CD14-positive monocyte (primary cell): ENCODE measurements around the gene SLC25A22. TPM values are rescaled to one million over a fixed set of nuclear protein-coding genes. Genes with fewer than 3 reads are reported as not detected.

Source experiments
- DNase-seq, 3 donors: peaks; one replicate each; pipeline ENCODE4 v3.0.0-alpha.2; 2011 to 2022
- H2AFZ ChIP-seq: 2 replicates; pipeline ENCODE4 v1.6.0; 2012; ENCODE audit warnings: mild to moderate bottlenecking, low read depth, low read length, inconsistent platforms; ENCODE audit not compliant: insufficient read depth, poor library complexity, severe bottlenecking
- H3K27ac ChIP-seq, 2 donors: 1 replicate in 1 of 2; 2 replicates in 1 of 2; pipeline ENCODE4 v1.5.1; 2012 to 2013; ENCODE audit warnings: low read length in 2 of 2, control low read depth in 1 of 2, inconsistent platforms in 1 of 2, low read depth in 1 of 2, mild to moderate bottlenecking in 1 of 2
- H3K27me3 ChIP-seq, 2 donors: one replicate each; pipeline versions ENCODE4 v1.6.0 to v1.6.1; 2011 to 2013; ENCODE audit warnings: low read length in 2 of 2; ENCODE audit not compliant: control insufficient read depth in 2 of 2, insufficient read depth in 2 of 2
- H3K36me3 ChIP-seq, 2 donors: replicated peaks in 1 of 2; 1 replicate in 1 of 2; 2 replicates in 1 of 2; pipeline versions ENCODE4 v1.5.1 to v1.6.1; 2012 to 2013; ENCODE audit warnings: low read length in 2 of 2, control low read depth in 1 of 2, inconsistent platforms in 1 of 2, mild to moderate bottlenecking in 1 of 2; ENCODE audit not compliant: insufficient read depth in 2 of 2, control insufficient read depth in 1 of 2
- H3K4me1 ChIP-seq, 2 donors: 1 replicate in 1 of 2; 2 replicates in 1 of 2; pipeline versions ENCODE4 v1.5.1 to v1.6.1; 2012 to 2013; ENCODE audit warnings: low read length in 2 of 2, control low read depth in 1 of 2, inconsistent platforms in 1 of 2, mild to moderate bottlenecking in 1 of 2, moderate library complexity in 1 of 2; ENCODE audit not compliant: insufficient read depth in 2 of 2, control insufficient read depth in 1 of 2
- H3K4me2 ChIP-seq: replicated peaks from 2 replicates; pipeline ENCODE3; 2012; ENCODE audit warnings: low read length, moderate library complexity, mild to moderate bottlenecking; ENCODE audit not compliant: poor library complexity, severe bottlenecking; ENCODE audit errors: extremely low read depth
- H3K4me3 ChIP-seq, 3 experiments: fragments of 200-600 bp in 1 of 3; sonication (generic) in 1 of 3; replicated peaks in 1 of 3; 1 replicate in 2 of 3; 2 replicates in 1 of 3; pipeline ENCODE4 v1.5.1; 2011 to 2013; ENCODE audit warnings: low read length in 3 of 3, mild to moderate bottlenecking in 3 of 3, control low read depth in 2 of 3, low read depth in 2 of 3, inconsistent platforms in 1 of 3, moderate library complexity in 1 of 3
- H3K79me2 ChIP-seq: 2 replicates; pipeline ENCODE4 v1.6.0; 2012; ENCODE audit warnings: mild to moderate bottlenecking, control low read depth, inconsistent platforms, low read length, moderate library complexity; ENCODE audit not compliant: insufficient read depth
- H3K9ac ChIP-seq: 2 replicates; pipeline ENCODE4 v1.6.0; 2017; ENCODE audit warnings: low read length, mild to moderate bottlenecking; ENCODE audit not compliant: insufficient read depth, poor library complexity, severe bottlenecking
- H3K9me3 ChIP-seq, 2 donors: replicated peaks in 1 of 2; 1 replicate in 1 of 2; 2 replicates in 1 of 2; pipeline versions ENCODE4 v1.5.1 to v1.6.1; 2012 to 2013; ENCODE audit warnings: low read length in 2 of 2, control low read depth in 1 of 2; ENCODE audit not compliant: control insufficient read depth in 1 of 2, insufficient read depth in 1 of 2
- H4K20me1 ChIP-seq: 2 replicates; pipeline ENCODE4 v1.6.0; 2012; ENCODE audit warnings: mild to moderate bottlenecking, low read length, control low read depth, moderate library complexity; ENCODE audit not compliant: insufficient read depth
- H3K27ac Mint-ChIP-seq, 7 donors: one replicate each; pipeline ENCODE4 v1.8.0; 2020; ENCODE audit warnings: mild to moderate bottlenecking in 7 of 7, mixed read lengths in 7 of 7, moderate library complexity in 6 of 7, inconsistent platforms in 2 of 7
- H3K27me3 Mint-ChIP-seq, 3 donors: one replicate each; pipeline ENCODE4 v1.8.0; 2021 to 2022; ENCODE audit warnings: low read depth in 3 of 3, mild to moderate bottlenecking in 3 of 3, mixed read lengths in 3 of 3, moderate library complexity in 3 of 3, inconsistent platforms in 1 of 3
- H3K36me3 Mint-ChIP-seq, 2 donors: one replicate each; pipeline ENCODE4 v1.8.0; 2020; ENCODE audit warnings: mixed read lengths in 2 of 2, inconsistent platforms in 1 of 2, mild to moderate bottlenecking in 1 of 2
- H3K4me1 Mint-ChIP-seq: one replicate; pipeline ENCODE4 v1.8.0; 2020; ENCODE audit warnings: mild to moderate bottlenecking, mixed read lengths
- H3K4me3 Mint-ChIP-seq, 2 donors: one replicate each; pipeline ENCODE4 v1.8.0; 2020; ENCODE audit warnings: mild to moderate bottlenecking in 2 of 2, mixed read lengths in 2 of 2, moderate library complexity in 1 of 2
- H3K9me3 Mint-ChIP-seq, 7 donors: one replicate each; pipeline ENCODE4 v1.8.0; 2020 to 2022; ENCODE audit warnings: mixed read lengths in 7 of 7, mild to moderate bottlenecking in 6 of 7, moderate library complexity in 6 of 7, inconsistent platforms in 2 of 7
- CTCF ChIP-seq: fragments of 200-600 bp; IDR thresholded peaks from one replicate; pipeline ENCODE4 v1.8.0; 2022; ENCODE audit warnings: antibody characterized with exemption, mild to moderate bottlenecking
- WGBS: methylation state at CpG from one replicate; pipeline ENCODE4 v1.1.5; 2013; ENCODE audit warnings: missing lambda C conversion rate; ENCODE audit not compliant: insufficient coverage; 5-methylcytosine and 5-hydroxymethylcytosine counted together
- intact Hi-C, 2 donors: fragments of 100-400 bp; cut with micrococcal nuclease; formaldehyde crosslinking; loops; one replicate each; pipeline versions ENCODE4 v1.15.0 to v1.15.1; 2023
- polyA plus RNA-seq, 3 donors: library from polyadenylated mRNA; depleted of rRNA in 1 of 3; unstranded in 2 of 3; stranded (reverse) in 1 of 3; fragments of 300-500 nt in 2 of 3; fragments of >200 nt in 1 of 3; fragmentation: Illumina TruSeq in 2 of 3; gene quantifications; 1 replicate in 2 of 3; 2 replicates in 1 of 3; pipeline ENCODE4 v1.2.3, GENCODE V29; 2012 to 2021

SLC25A22 gene
- polyA plus RNA-seq, 3 donors, result 4.4 to 20.9 (median 5.6) TPM

- Mint-ChIP-seq H3K36me3 (peaks cover 20 to 60% of the 10 kb centered on the region in 2 donors), H3K27me3 (no peaks in the 10 kb centered on the region), H3K9me3 (peaks cover 0 to 2% (median 0%) of the 10 kb centered on the region in 7 donors), H3K4me1 (peaks cover 14% of the 10 kb centered on the region), H3K4me3 (no peak overlapping the region), H3K27ac (no peak overlapping the region)
- H3K36me3 ChIP-seq, result peaks cover 41 to 58% of the 10 kb centered on the region in 2 donors
- no peak overlapping the region for H3K4me2 ChIP-seq
- intact Hi-C loops, result no loop called here
- peaks cover 63% of the 10 kb centered on the region for H4K20me1 ChIP-seq
- H3K27me3 ChIP-seq, result no peaks in the 10 kb centered on the region
- no peak overlapping the region for H2AFZ ChIP-seq
- 98% methylated on average over 26 of the region's 32 CpGs for WGBS
- no peak for TF ChIP-seq CTCF
- no peak overlapping the region for H3K27ac ChIP-seq
- H3K79me2 ChIP-seq, result peaks cover 30% of the 10 kb centered on the region
- H3K4me3 ChIP-seq, result no peak overlapping the region
- H3K9ac ChIP-seq, result no peak overlapping the region
- no peak for DNase-seq
- peaks cover 5 to 8% of the 10 kb centered on the region in 2 donors for H3K4me1 ChIP-seq
- H3K9me3 ChIP-seq, result no peaks in the 10 kb centered on the region
These were observed 27.2 kb downstream of the SLC25A22 start for GRCh38 chr11:770642-771616.

GRCh38 chr11:769887-770641 is 28.0 kb downstream of the SLC25A22 start:
- Histone ChIP-seq H3K36me3 (peaks cover 43 to 66% of the 10 kb centered on the region in 2 donors), H3K27me3 (no peaks in the 10 kb centered on the region), H3K9ac (no peak overlapping the region), H3K4me2 (no peak overlapping the region), H3K79me2 (peaks cover 21% of the 10 kb centered on the region), H2AFZ (no peak overlapping the region), H3K9me3 (no peaks in the 10 kb centered on the region), H3K4me1 (no peaks in the 10 kb centered on the region), H4K20me1 (peaks cover 63% of the 10 kb centered on the region), H3K4me3 (no peak overlapping the region), H3K27ac (no peak overlapping the region)
- intact Hi-C loops, result no loop called here
- H3K9me3 Mint-ChIP-seq, result peaks cover 0 to 2% (median 0%) of the 10 kb centered on the region in 7 donors
- no peak for TF ChIP-seq CTCF
- WGBS, result 94% methylated on average over 19 of the region's 23 CpGs
- no peak overlapping the region for H3K4me3 Mint-ChIP-seq
- H3K27me3 Mint-ChIP-seq, result no peaks in the 10 kb centered on the region
- H3K27ac Mint-ChIP-seq, result no peak overlapping the region
- no peak for DNase-seq
- H3K36me3 Mint-ChIP-seq, result peaks cover 20 to 67% of the 10 kb centered on the region in 2 donors
- H3K4me1 Mint-ChIP-seq, result peaks cover 7% of the 10 kb centered on the region
